GM12801 (cell line): ENCODE data around the gene CLCF1.

Source experiments
- TF ChIP-seq, protein P1 (sequence below): IDR thresholded peaks from one replicate; pipeline ENCODE4 v1.5.1; 2011; ENCODE audit warnings: control low read depth; ENCODE audit not compliant: insufficient read length; ENCODE audit errors: extremely low read depth

The CLCF1 gene

DNA sequence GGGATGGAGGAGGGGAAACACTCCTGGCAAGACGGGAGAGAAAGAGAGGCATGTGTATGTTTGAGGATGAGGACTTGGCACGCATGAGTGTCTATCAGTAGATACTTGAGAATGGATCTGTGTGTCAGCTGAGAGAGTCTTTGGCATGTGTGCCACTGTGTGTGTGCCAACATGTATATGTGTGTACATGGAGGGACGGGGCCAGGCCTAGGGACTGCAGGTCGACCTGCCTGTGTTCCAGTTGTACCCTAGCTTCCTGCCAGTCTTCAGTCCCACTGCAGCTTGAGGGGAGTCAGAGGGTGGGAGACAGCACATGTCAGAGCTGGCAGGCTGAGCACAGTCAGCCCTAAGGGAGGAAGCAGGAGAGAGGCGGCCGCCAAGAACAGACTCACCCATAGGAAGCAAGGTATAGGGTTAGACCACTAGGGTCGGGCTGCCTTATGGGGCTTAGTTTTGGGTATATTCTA is 5.6 kb downstream of the CLCF1 start:
- TF ChIP-seq, protein P1, sequence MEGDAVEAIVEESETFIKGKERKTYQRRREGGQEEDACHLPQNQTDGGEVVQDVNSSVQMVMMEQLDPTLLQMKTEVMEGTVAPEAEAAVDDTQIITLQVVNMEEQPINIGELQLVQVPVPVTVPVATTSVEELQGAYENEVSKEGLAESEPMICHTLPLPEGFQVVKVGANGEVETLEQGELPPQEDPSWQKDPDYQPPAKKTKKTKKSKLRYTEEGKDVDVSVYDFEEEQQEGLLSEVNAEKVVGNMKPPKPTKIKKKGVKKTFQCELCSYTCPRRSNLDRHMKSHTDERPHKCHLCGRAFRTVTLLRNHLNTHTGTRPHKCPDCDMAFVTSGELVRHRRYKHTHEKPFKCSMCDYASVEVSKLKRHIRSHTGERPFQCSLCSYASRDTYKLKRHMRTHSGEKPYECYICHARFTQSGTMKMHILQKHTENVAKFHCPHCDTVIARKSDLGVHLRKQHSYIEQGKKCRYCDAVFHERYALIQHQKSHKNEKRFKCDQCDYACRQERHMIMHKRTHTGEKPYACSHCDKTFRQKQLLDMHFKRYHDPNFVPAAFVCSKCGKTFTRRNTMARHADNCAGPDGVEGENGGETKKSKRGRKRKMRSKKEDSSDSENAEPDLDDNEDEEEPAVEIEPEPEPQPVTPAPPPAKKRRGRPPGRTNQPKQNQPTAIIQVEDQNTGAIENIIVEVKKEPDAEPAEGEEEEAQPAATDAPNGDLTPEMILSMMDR = no peak

DNA sequence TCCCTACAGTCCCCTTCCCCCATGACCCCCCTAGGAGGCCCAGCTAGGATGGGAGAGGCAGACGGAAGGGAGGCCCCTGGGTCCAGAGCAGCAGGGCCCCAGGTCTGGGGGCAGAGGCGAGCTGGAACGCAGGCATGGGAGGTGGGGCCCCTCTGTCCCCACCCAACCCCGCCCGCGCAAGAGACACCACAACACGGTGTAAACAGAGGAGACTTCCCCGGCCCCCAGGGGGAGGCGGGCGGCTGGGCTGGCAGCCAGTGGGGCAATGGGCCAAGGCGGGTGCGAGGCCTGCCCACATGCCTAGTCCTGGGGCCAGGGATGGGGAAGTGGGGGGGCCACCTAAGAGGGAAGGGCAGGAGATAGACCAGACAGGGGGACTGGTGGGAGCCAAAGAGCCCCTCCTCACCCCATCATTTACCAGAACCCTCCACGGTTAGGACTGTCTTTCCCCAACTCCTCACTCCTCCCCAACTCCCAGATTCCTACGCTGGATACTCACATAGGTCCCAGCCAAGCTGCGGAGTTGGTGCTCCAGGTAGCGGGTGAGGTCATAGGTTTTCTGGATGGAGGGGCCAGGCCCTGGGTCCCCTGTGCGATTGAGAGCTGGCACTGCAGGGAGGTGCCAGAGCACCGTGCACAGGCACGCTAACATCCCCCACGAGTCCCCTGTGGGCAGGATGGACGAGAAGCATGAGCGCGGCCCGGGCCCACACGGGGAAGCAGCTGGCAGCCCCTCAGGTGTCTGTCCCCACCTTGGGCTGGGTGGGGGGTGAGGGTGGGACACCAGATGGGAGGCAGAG is 6.2 kb downstream of the CLCF1 start:
- TF ChIP-seq, protein P1 = no peak

DNA sequence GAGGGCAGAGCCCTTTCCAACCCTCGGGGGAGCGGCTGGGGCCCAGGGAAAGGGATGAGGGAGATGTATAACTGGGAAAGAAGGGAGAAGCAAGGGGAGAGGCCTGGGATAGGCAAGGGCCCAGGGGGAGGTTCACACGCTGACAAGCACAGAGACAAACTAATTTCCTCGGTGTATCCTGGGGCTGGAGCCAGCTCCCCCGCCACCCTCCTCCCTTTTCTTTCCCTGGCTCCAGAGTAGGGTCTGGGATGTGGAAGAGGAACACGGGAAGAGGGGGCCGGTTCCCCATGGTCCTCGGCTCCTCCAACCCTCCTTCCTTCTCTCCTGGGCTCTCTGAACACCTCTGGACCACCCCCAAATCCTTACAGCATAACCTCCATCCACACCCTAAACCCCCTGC is 6.9 kb downstream of the CLCF1 start:
- TF ChIP-seq, protein P1 = no peak

DNA sequence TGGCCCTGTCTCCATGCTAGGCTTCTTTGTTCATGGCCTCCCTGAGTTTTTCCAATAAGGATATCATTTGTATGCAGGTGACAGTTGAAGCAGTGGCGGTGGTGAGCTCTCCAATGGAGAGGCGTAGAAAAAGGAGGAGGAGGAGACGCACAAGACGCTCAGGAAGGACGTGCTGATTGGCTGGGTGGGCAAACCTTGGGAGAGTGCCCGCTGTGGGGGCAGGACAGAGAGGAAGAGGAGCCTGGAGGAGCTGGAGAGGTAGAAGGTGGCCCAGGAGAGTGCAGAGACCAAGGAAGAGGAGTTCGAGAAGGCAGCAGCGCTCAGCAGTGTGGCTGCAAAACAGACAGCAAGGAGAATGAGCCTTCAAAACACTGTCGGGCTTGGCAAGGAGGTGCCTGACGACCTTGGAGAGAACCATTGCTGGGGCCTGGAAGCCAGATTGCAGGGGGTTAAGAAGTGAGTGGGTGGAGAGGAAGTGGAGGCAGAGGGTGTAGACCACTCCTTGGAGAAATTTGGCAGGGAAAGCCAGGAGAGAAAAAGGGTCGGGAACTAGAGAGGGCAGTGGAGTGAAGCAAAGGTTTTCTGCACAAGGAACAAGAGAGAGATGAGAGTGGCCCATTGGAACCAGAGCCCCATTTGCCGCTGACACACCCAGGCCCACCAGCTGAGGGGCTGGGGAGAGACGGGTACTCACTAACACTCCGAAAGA is 7.5 kb downstream of the CLCF1 start:
- TF ChIP-seq, protein P1 = no peak

DNA sequence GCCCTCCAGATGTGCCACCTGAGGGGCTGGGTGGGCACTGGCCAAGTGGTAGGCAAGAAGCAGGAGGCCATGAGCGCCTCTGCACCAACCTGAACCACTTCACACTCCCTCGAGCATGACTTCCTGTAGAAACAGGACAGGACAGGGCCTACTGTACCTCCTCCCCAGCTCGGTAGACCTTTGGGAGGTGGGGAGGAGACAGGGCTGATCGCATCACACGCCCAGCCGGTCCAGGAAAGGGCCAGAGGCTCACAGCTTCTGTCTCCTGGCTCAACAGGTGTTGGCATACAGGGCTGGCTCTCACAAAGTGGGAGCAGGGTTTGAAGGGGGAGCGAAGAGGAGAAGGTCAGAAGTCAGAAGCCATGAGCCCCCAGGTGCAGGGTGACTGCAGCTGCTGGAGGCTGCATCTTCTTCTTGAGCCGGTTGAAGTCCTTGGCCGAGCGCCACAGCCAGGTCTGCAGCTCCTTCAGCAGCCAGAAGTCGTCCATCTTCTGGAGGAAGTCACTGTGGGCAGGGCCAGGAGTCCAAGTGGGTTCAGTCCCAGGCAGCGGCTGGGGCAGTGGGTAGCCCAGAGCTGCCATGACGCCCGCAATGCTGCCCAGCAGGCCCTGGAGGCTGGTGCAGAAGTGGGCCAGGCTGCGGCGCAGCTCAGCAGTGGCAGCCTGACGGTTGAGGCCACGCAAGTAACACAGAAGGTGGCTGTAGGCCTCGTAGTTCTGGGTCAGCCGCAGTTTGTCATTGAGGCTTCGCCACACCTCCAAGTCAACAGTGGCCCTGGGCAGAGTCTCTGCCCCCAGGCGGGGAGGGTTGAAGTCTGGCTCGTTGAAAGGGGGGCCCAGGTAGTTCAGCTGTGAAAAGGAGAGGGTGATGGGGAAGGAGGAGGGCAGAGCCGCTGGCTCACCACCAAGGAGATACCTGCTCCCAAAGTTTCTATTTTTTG is 8.3 kb downstream of the CLCF1 start:
- TF ChIP-seq, protein P1 = no peak

DNA sequence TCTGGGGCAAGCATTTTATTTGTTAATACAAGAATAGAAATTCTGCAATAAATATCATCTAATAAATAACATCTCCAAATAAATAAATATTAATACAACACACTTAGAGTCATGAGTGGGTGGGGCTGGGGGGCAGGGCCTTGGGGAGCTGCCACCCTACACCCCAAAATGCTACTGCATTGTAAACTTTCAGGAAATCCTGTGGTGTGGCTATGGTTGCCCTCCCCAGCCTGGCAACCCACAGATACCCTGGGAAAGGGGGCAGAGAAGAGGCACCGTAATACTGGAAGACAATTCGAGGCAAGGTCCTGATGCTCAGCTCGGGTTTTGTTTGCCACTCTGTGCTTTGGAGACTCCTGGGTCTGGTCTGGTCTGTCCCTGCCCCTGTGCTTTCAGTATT is 9.2 kb downstream of the CLCF1 start:
- TF ChIP-seq, protein P1 = no peak
